A549 (cell line): ENCODE data around the gene PRKCZ.

ENCODE experiments used
- CHD2 ChIP-seq: fragments of 150-350 bp; IDR thresholded peaks from 2 replicates; pipeline ENCODE4 v1.6.1; 2014; ENCODE audit warnings: low read length; ENCODE audit not compliant: partially characterized antibody
- CTCF ChIP-seq: fragments of >200 bp; sonication (Bioruptor Twin); formaldehyde crosslinking; IDR thresholded peaks from 3 replicates; pipeline ENCODE4 v1.5.1; 2016
- EP300 ChIP-seq, 2 experiments: fragments of >200 bp; sonication (Bioruptor Twin); formaldehyde crosslinking; IDR thresholded peaks; 2 replicates in 1 of 2; 3 replicates in 1 of 2; pipeline ENCODE4 v1.6.1; 2016 to 2017
- ESRRA ChIP-seq: fragments of 150-350 bp; IDR thresholded peaks from 2 replicates; pipeline ENCODE4 v1.6.1; 2014; ENCODE audit warnings: mild to moderate bottlenecking, low read length, borderline replicate concordance
- FOXS1 ChIP-seq: fragments of 250-450 bp; sonication (Bioruptor Pico); IDR thresholded peaks from 2 replicates; pipeline ENCODE4 v1.5.0; 2020; ENCODE audit warnings: mild to moderate bottlenecking, moderate library complexity
- MAX ChIP-seq: IDR thresholded peaks from 2 replicates; pipeline ENCODE4 v1.6.1; 2012
- MAZ ChIP-seq: fragments of 150-350 bp; IDR thresholded peaks from 2 replicates; pipeline ENCODE4 v1.6.1; 2014; ENCODE audit warnings: antibody characterized with exemption, low read depth, low read length, borderline replicate concordance
- NFE2L2 ChIP-seq: fragments of 150-350 bp; conservative IDR thresholded peaks from 2 replicates; pipeline ENCODE4 v1.6.1; 2014; ENCODE audit warnings: low read length
- NR3C1 ChIP-seq: fragments of >200 bp; sonication (Bioruptor Twin); formaldehyde crosslinking; IDR thresholded peaks from 3 replicates; pipeline ENCODE4 v1.6.1; 2017
- PBX3 ChIP-seq: IDR thresholded peaks from 2 replicates; pipeline ENCODE4 v1.6.1; 2012
- POLR2A ChIP-seq: IDR thresholded peaks from 2 replicates; pipeline ENCODE4 v1.6.1; 2012; ENCODE audit warnings: mild to moderate bottlenecking, low read length
- RAD21 ChIP-seq, 2 experiments: fragments of >200 bp in 1 of 2; sonication (Bioruptor Twin) in 1 of 2; formaldehyde crosslinking in 1 of 2; IDR thresholded peaks in 1 of 2; conservative IDR thresholded peaks in 1 of 2; 2 replicates in 1 of 2; 3 replicates in 1 of 2; pipeline ENCODE4 v1.6.1; 2012 to 2018; ENCODE audit warnings: inconsistent platforms in 1 of 2
- RFX5 ChIP-seq: fragments of 450-650 bp; IDR thresholded peaks from 2 replicates; pipeline ENCODE4 v1.7.1; 2014; ENCODE audit warnings: antibody characterized with exemption, mild to moderate bottlenecking, moderate library complexity
- RNF2 ChIP-seq: fragments of 200-600 bp; sonication (generic); IDR thresholded peaks from 2 replicates; pipeline ENCODE4 v1.6.1; 2016; ENCODE audit warnings: low read depth, mild to moderate bottlenecking, antibody characterized with exemption, moderate library complexity, borderline replicate concordance

- TF ChIP-seq RAD21 (conservative IDR thresholded peaks at IDR 0.05 in 1 of 2, IDR thresholded peaks at IDR 0.05 in 1 of 2) (no peak), CTCF (no peak), PBX3 (no peak), NFE2L2 (no peak), POLR2A (no peak), MAX (no peak), NR3C1 (no peak), MAZ (no peak), ESRRA (no peak), FOXS1 (CRISPR knock-in tag) (no peak), CHD2 (no peak), RFX5 (no peak), EP300 (IDR thresholded peaks at IDR 0.05) (no peak), RNF2 (no peak)
These were observed 827 bp downstream of the PRKCZ start for GRCh38 chr1:2050793-2051682.
